K562 (cell line): Measurements from ENCODE around the gene GARNL3. TPM values are rescaled to one million over a fixed set of nuclear protein-coding genes. Genes with fewer than 3 reads are reported as not detected.

Experiments used
- ATAC-seq: fragments of 200-7000 bp; cut with Tn5 transposase; 3 replicates; pipeline ENCODE4 v1.9.1; 2020; ENCODE audit warnings: moderate library complexity
- BruUV-seq: library from RNA; stranded (reverse); fragments of 400-500 nt; replicated peaks from 2 replicates; lab custom pipeline; 2021; lab: Mats Ljungman, UMichigan
- CTCF ChIA-PET: fragments of 300-600 bp; formaldehyde crosslinking; extraction: SDS; loops from one replicate; lab custom pipeline; 2021; ENCODE audit warnings: low intra/inter-chr PET ratio; lab: Yijun Ruan, JAX
- POLR2A ChIA-PET: fragments of 300-600, 350-650 bp; sonication (Branson Sonifier 250); formaldehyde crosslinking; extraction: SDS; loops from one replicate; lab custom pipeline; 2021; ENCODE audit warnings: antibody characterized with exemption, inconsistent platforms; lab: Yijun Ruan, JAX
- DNase-seq, 4 experiments: peaks; one replicate each; pipeline versions ENCODE4 v3.0.0 to v3.0.0-alpha.2; 2011 to 2018; ENCODE audit warnings: low spot score in 3 of 4, mixed read lengths in 3 of 4; ENCODE audit errors: extremely low read depth in 1 of 4
- FAIRE-seq: peaks from 2 replicates; lab custom pipeline; 2011; peaks lifted over from hg19 to GRCh38; lab: Jason Lieb, UNC
- H2AFZ ChIP-seq: 2 replicates; pipeline ENCODE4 v1.6.0; 2011; ENCODE audit warnings: low read depth, low read length, control low read depth, inconsistent platforms
- H3K27ac ChIP-seq: fragments of 200-600 bp; 3 replicates; pipeline ENCODE4 v1.8.0; 2011; ENCODE audit warnings: low read depth, mild to moderate bottlenecking, control low read depth, inconsistent platforms, low read length, moderate library complexity, mixed read lengths; ENCODE audit errors: extremely low read depth
- H3K27me3 ChIP-seq, 2 experiments: fragments of 300-600 bp in 1 of 2; 2 replicates in 1 of 2; 3 replicates in 1 of 2; pipeline versions ENCODE4 v1.6.0 to v1.8.0; 2011; ENCODE audit warnings: inconsistent platforms in 2 of 2, low read length in 2 of 2, mild to moderate bottlenecking in 1 of 2, mixed read lengths in 1 of 2, moderate library complexity in 1 of 2; ENCODE audit not compliant: control insufficient read depth in 2 of 2, insufficient read depth in 2 of 2
- H3K36me3 ChIP-seq: fragments of 300-600 bp; 3 replicates; pipeline ENCODE4 v1.8.0; 2011; ENCODE audit warnings: mild to moderate bottlenecking, low read length, inconsistent platforms; ENCODE audit not compliant: control insufficient read depth, insufficient read depth
- H3K4me1 ChIP-seq, 2 experiments: fragments of 200-600 bp in 1 of 2; replicated peaks in 1 of 2; 2 replicates in 1 of 2; 3 replicates in 1 of 2; pipeline versions ENCODE4 v1.5.1 to v1.8.0; 2011; ENCODE audit warnings: inconsistent platforms in 2 of 2, low read length in 2 of 2, mild to moderate bottlenecking in 1 of 2, mixed read lengths in 1 of 2, moderate library complexity in 1 of 2; ENCODE audit not compliant: control insufficient read depth in 2 of 2, insufficient read depth in 2 of 2
- H3K4me2 ChIP-seq: 2 replicates; pipeline ENCODE4 v1.6.1; 2011; ENCODE audit warnings: low read length, control low read depth, inconsistent platforms, mixed read lengths; ENCODE audit not compliant: insufficient read depth
- H3K4me3 ChIP-seq: fragments of 200-600 bp; sonication (generic), shearing (Covaris generic); 2 replicates; pipeline ENCODE4 v1.5.1; 2016; ENCODE audit warnings: control low read depth, inconsistent platforms
- H3K79me2 ChIP-seq: fragments of 200-600 bp; 3 replicates; pipeline ENCODE4 v1.8.0; 2011; ENCODE audit warnings: low read length, inconsistent platforms; ENCODE audit not compliant: control insufficient read depth, insufficient read depth
- H3K9ac ChIP-seq, 2 experiments: 2 replicates each; pipeline versions ENCODE4 v1.6.0 to v1.6.1; 2011; ENCODE audit warnings: low read depth in 2 of 2, low read length in 2 of 2, control low read depth in 1 of 2, inconsistent platforms in 1 of 2, mild to moderate bottlenecking in 1 of 2, mixed read lengths in 1 of 2; ENCODE audit not compliant: insufficient read depth in 1 of 2
- H3K9me1 ChIP-seq: one replicate; pipeline ENCODE4 v1.6.0; 2011; ENCODE audit warnings: inconsistent platforms, mild to moderate bottlenecking, low read length, moderate library complexity; ENCODE audit not compliant: control insufficient read depth, insufficient read depth
- H3K9me3 ChIP-seq: replicated peaks from 2 replicates; pipeline ENCODE4 v1.5.1; 2011; ENCODE audit warnings: low read depth, low read length, inconsistent platforms; ENCODE audit not compliant: control insufficient read depth, insufficient read depth
- H4K20me1 ChIP-seq: replicated peaks from 2 replicates; pipeline ENCODE4 v1.6.1; 2011; ENCODE audit warnings: low read length, inconsistent platforms, mixed read lengths; ENCODE audit not compliant: control insufficient read depth, insufficient read depth
- CEBPG ChIP-seq, 3 experiments: fragments of 200-800 bp in 1 of 3; sonication (Bioruptor generic) in 1 of 3; sonication (generic) in 1 of 3; formaldehyde crosslinking in 1 of 3; IDR thresholded peaks in 2 of 3; conservative IDR thresholded peaks in 1 of 3; 2 replicates each; pipeline versions ENCODE4 v1.6.1 to v1.8.0; 2016 to 2022; ENCODE audit warnings: missing compliant biosample characterization in 2 of 3, missing genetic modification characterization in 2 of 3, mild to moderate bottlenecking in 1 of 3, missing genetic modification reagents in 1 of 3
- CHCHD3 ChIP-seq: fragments of 250-450 bp; sonication (Bioruptor Pico); IDR thresholded peaks from 2 replicates; pipeline ENCODE4 v2.1.2; 2022; ENCODE audit warnings: mild to moderate bottlenecking
- CREBBP ChIP-seq: IDR thresholded peaks from one replicate; pipeline ENCODE4 v1.6.1; 2012; ENCODE audit warnings: low read depth, mild to moderate bottlenecking, control low read depth, inconsistent platforms, low read length
- HDAC3 ChIP-seq: fragments of 450-650 bp; IDR thresholded peaks from 2 replicates; pipeline ENCODE4 v1.6.1; 2018; ENCODE audit warnings: borderline replicate concordance, mild to moderate bottlenecking, moderate library complexity; ENCODE audit not compliant: partially characterized antibody
- HES1 ChIP-seq: fragments of 450-650 bp; IDR thresholded peaks from 2 replicates; pipeline ENCODE4 v1.6.1; 2016; ENCODE audit warnings: low read depth, mild to moderate bottlenecking, moderate library complexity
- JUN ChIP-seq, 2 experiments: sonication (generic) in 1 of 2; formaldehyde crosslinking in 1 of 2; IDR thresholded peaks; 2 replicates each; pipeline versions ENCODE4 v1.6.1 to v1.8.0; 2012 to 2022; ENCODE audit warnings: borderline replicate concordance in 2 of 2, mild to moderate bottlenecking in 2 of 2, improper control_type of control experiment in 1 of 2, low read depth in 1 of 2, low read length in 1 of 2, missing genetic modification reagents in 1 of 2
- PRMT5 ChIP-seq: sonication (generic); formaldehyde crosslinking; IDR thresholded peaks from 2 replicates; pipeline ENCODE4 v1.5.0; 2020; ENCODE audit warnings: missing genetic modification reagents
- SIX5 ChIP-seq, 2 experiments: IDR thresholded peaks; 2 replicates each; pipeline ENCODE4 v1.6.1; 2011; ENCODE audit warnings: low read length in 2 of 2, borderline replicate concordance in 1 of 2, low read depth in 1 of 2, mild to moderate bottlenecking in 1 of 2, moderate library complexity in 1 of 2; ENCODE audit not compliant: insufficient read depth in 1 of 2
- SRSF3 ChIP-seq: fragments of 200-400 bp; formaldehyde crosslinking; IDR thresholded peaks from 2 replicates; pipeline ENCODE4 v1.6.1; 2016; ENCODE audit warnings: mild to moderate bottlenecking, low read length, moderate library complexity; ENCODE audit not compliant: insufficient read depth
- TAF9B ChIP-seq: fragments of 450-650 bp; IDR thresholded peaks from 2 replicates; pipeline ENCODE4 v1.6.1; 2018; ENCODE audit warnings: mild to moderate bottlenecking; ENCODE audit not compliant: partially characterized antibody
- ZKSCAN1 ChIP-seq: fragments of 150-350 bp; IDR thresholded peaks from 2 replicates; pipeline ENCODE4 v1.6.1; 2016; ENCODE audit warnings: low read depth, low read length
- ZNF395 ChIP-seq: fragments of 200-800 bp; sonication (Bioruptor generic); IDR thresholded peaks from 2 replicates; pipeline ENCODE4 v1.6.1; 2017; ENCODE audit warnings: missing genetic modification characterization, missing compliant biosample characterization
- WGBS: fragments of 100-300 bp; shearing (Covaris generic); methylation state at CpG from one replicate; pipeline ENCODE4 v1.1.6; 2016; ENCODE audit warnings: low coverage, mixed read lengths; ENCODE audit not compliant: insufficient coverage; ENCODE audit errors: missing lambda C conversion rate; 5-methylcytosine and 5-hydroxymethylcytosine counted together
- in situ Hi-C: fragments of 300-500 bp; cut with MboI; formaldehyde crosslinking; loops from 4 replicates; pipeline ENCODE4 v1.15.0; 2018; ENCODE audit warnings: inconsistent platforms, mixed read lengths
- intact Hi-C: fragments of 100-400 bp; cut with micrococcal nuclease; formaldehyde crosslinking; loops from 2 replicates; pipeline ENCODE4 v1.14.2; 2022
- polyA plus RNA-seq, 8 experiments: library from polyadenylated mRNA; depleted of rRNA in 4 of 8; stranded (reverse) in 5 of 8; unstranded in 3 of 8; fragments of >200 nt; fragmentation: Nextera tagmentation in 2 of 8; fragmentation: Illumina TruSeq in 1 of 8; extraction: Ambion mirVana in 2 of 8; extraction: Trizol in 1 of 8; gene quantifications; 2 replicates each; pipeline versions ENCODE4 v1.2.1 to v1.2.3, GENCODE V29; 2011 to 2014; ENCODE audit warnings: inconsistent platforms in 1 of 8, missing spikeins in 1 of 8
- total RNA-seq, 7 experiments: library from RNA; depleted of rRNA in 6 of 7; stranded (reverse); fragments of >200 nt in 6 of 7; fragmentation: Illumina TruSeq in 2 of 7; extraction: Trizol in 2 of 7; gene quantifications; 2 replicates each; pipeline versions ENCODE4 v1.2.1 to v1.2.3, GENCODE V29; 2011 to 2021; ENCODE audit warnings: low replicate concordance in 1 of 7
- TF ChIP-seq, protein P1 (sequence below): sonication (generic); formaldehyde crosslinking; IDR thresholded peaks from 2 replicates; pipeline ENCODE4 v1.8.1; 2023; ENCODE audit warnings: mild to moderate bottlenecking, missing genetic modification reagents
- TF ChIP-seq, protein P2 (sequence below): fragments of 450-650 bp; IDR thresholded peaks from 2 replicates; pipeline ENCODE4 v1.7.1; 2018; ENCODE audit warnings: mild to moderate bottlenecking, low read depth; ENCODE audit not compliant: partially characterized antibody

GARNL3 gene
- total and polyA plus RNA-seq, 9 of the 15 experiments (the other 6 are each of a cell fraction or from before 2014, with no cell fraction given): 0.35 to 2.7 (median 1.6) TPM

DNA sequence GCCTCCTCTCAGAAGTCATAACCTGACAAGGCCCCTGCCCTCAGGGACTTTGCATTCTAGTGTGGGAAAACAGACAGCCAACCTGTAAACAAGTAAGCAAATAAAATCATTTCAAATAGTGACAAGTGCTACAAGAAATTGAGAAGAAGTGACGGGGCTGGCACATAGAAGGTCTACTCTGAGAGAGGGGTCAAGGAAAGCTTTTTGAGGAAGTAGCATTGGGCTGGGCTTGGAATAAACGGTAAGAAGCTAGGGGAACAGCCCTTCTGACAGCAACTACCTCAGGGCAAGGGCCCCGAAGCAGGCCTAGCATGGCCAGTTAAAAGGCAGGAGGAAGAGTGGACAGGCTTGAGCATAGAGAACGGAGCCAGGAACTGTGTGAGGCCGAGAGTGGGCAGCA lies 127.6 kb downstream of the GARNL3 start:
- ChIA-PET POLR2A (no interaction called here), CTCF (no interaction called here)
- FAIRE-seq: no peak
- Histone ChIP-seq H3K4me1 (peaks cover 10 to 15% of the 10 kb centered on the region in 2 experiments; a peak in 3 of 5 replicates), H2AFZ (no peak overlapping the region), H4K20me1 (no peaks in the 10 kb centered on the region), H3K79me2 (no peaks in the 10 kb centered on the region), H3K27ac (no peak overlapping the region), H3K9me3 (no peaks in the 10 kb centered on the region), H3K9me1 (no peaks in the 10 kb centered on the region), H3K9ac (peak overlapping the region in 1 of 2 experiments; percentile 23; a peak in 1 of 4 replicates), H3K36me3 (no peaks in the 10 kb centered on the region), H3K4me2 (no peak overlapping the region), H3K27me3 (peaks cover 0 to 2% of the 10 kb centered on the region in 2 experiments; a peak in 3 of 5 replicates), H3K4me3 (no peak overlapping the region)
- BruUV-seq: no TSS peak
- no peak for DNase-seq
- intact Hi-C loops: no loop called here
- TF ChIP-seq, protein P1, sequence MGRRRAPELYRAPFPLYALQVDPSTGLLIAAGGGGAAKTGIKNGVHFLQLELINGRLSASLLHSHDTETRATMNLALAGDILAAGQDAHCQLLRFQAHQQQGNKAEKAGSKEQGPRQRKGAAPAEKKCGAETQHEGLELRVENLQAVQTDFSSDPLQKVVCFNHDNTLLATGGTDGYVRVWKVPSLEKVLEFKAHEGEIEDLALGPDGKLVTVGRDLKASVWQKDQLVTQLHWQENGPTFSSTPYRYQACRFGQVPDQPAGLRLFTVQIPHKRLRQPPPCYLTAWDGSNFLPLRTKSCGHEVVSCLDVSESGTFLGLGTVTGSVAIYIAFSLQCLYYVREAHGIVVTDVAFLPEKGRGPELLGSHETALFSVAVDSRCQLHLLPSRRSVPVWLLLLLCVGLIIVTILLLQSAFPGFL (CRISPR knock-in tag): no peak
- TF ChIP-seq JUN (IDR thresholded peaks at IDR 0.05; ENCODE audit: borderline replicate concordance, low read depth, low read length) (no peak), JUN (CRISPR knock-in tag; IDR thresholded peaks at IDR 0.05; ENCODE audit: borderline replicate concordance) (no peak), ZKSCAN1 (no peak), HDAC3 (no peak), PRMT5 (no peak), SIX5 (IDR thresholded peaks at IDR 0.05; ENCODE audit: borderline replicate concordance in 1 of 2, insufficient read depth in 1 of 2, low read depth in 1 of 2, low read length in 2 of 2) (no peak), CREBBP (no peak), CEBPG (CRISPR knock-in tag; IDR thresholded peaks at IDR 0.05) (no peak), CEBPG (tag; conservative IDR thresholded peaks at IDR 0.05 in 1 of 2, IDR thresholded peaks at IDR 0.05 in 1 of 2) (no peak), TAF9B (no peak), ZNF395 (CRISPR knock-in tag) (no peak), SRSF3 (no peak), HES1 (no peak), CHCHD3 (no peak)
- TF ChIP-seq, protein P2, sequence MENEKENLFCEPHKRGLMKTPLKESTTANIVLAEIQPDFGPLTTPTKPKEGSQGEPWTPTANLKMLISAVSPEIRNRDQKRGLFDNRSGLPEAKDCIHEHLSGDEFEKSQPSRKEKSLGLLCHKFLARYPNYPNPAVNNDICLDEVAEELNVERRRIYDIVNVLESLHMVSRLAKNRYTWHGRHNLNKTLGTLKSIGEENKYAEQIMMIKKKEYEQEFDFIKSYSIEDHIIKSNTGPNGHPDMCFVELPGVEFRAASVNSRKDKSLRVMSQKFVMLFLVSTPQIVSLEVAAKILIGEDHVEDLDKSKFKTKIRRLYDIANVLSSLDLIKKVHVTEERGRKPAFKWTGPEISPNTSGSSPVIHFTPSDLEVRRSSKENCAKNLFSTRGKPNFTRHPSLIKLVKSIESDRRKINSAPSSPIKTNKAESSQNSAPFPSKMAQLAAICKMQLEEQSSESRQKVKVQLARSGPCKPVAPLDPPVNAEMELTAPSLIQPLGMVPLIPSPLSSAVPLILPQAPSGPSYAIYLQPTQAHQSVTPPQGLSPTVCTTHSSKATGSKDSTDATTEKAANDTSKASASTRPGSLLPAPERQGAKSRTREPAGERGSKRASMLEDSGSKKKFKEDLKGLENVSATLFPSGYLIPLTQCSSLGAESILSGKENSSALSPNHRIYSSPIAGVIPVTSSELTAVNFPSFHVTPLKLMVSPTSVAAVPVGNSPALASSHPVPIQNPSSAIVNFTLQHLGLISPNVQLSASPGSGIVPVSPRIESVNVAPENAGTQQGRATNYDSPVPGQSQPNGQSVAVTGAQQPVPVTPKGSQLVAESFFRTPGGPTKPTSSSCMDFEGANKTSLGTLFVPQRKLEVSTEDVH: no peak
- in situ Hi-C loops: no loop called here
- ATAC-seq: no peak
- 23% methylated on average over 5 of the region's 5 CpGs for WGBS
